GM12892 (cell line): Measurements from ENCODE around the gene PNCK. TPM values are rescaled to one million over a fixed set of nuclear protein-coding genes. Genes with fewer than 3 reads are reported as not detected.
"Not testable (repeated sequence)": the region's sequence is repeated elsewhere in the genome, so short reads cannot be mapped to it uniquely, and the experiment has no call there.

Experiments used
- DNase-seq: peaks from one replicate; pipeline ENCODE4 v3.0.0; 2011; ENCODE audit not compliant: insufficient read length
- FAIRE-seq: peaks from 2 replicates; lab custom pipeline; 2011; peaks lifted over from hg19 to GRCh38; lab: Jason Lieb, UNC
- POLR2A ChIP-seq: IDR thresholded peaks from 2 replicates; pipeline ENCODE4 v1.6.1; 2011; ENCODE audit warnings: low read depth, low read length, control low read depth
- POLR2AphosphoS5 ChIP-seq: IDR thresholded peaks from 2 replicates; pipeline ENCODE4 v1.6.1; 2011; ENCODE audit warnings: low read depth, low read length, control low read depth
- TAF1 ChIP-seq: IDR thresholded peaks from 2 replicates; pipeline ENCODE4 v1.6.1; 2011; ENCODE audit warnings: low read depth, mild to moderate bottlenecking, control low read depth, low read length, borderline replicate concordance
- polyA plus RNA-seq: library from polyadenylated mRNA; unstranded; fragments of >200 nt; gene quantifications from one replicate; pipeline ENCODE4 v1.2.1, GENCODE V29; 2012; ENCODE audit warnings: missing spikeins, inconsistent platforms; ENCODE audit not compliant: missing spikeins

PNCK gene
- polyA plus RNA-seq, result 2.3 TPM

DNA sequence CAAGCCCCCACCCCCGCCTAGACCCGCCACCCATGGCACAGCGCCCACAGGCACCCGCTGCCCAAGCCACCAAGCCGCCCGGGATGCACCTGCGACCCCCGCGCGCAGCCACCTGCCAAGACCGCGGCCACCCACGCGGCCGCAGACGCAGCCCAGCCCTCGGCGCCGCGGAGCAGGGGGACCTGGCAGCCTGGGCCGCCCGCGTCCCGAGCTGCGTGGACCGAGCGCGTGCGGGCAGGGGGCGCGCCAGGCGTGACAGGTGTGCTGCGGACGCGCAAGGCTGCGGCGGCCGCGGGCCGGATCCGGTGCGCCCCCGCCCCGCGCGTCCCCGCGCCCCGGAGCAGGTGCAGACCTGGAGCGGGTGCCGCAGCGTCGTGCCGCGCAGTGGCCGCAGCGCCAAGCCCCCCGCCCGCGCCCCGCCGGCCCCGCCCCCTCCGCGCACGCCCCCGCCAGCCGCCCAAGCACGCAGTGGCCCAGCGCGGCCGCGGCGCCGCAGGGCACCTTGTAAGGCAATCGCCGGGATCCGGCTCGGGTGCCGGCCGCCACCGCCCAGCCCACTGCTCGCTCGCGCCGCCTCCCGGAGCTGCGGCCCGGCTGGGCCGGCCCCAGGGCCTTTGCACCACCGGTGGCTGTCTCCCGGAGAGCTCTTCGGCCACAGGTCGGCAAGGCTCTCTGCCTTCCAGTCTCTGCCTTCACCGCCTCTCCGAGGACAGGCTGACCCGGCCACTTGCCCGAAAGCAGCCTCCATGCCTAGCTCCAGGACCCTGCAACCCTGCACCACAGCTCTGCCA is at the start of gene PNCK:
Gene PNCK, minus strand, starts transcription at position 386 of the 791 bp plus-strand sequence. CDS start 737 bp downstream, outside the sequence.
- DNase-seq, result no peak
- no peak for TF ChIP-seq TAF1
- TF ChIP-seq POLR2AphosphoS5, result no peak
- TF ChIP-seq POLR2A, result no peak
- no peak for FAIRE-seq

DNA sequence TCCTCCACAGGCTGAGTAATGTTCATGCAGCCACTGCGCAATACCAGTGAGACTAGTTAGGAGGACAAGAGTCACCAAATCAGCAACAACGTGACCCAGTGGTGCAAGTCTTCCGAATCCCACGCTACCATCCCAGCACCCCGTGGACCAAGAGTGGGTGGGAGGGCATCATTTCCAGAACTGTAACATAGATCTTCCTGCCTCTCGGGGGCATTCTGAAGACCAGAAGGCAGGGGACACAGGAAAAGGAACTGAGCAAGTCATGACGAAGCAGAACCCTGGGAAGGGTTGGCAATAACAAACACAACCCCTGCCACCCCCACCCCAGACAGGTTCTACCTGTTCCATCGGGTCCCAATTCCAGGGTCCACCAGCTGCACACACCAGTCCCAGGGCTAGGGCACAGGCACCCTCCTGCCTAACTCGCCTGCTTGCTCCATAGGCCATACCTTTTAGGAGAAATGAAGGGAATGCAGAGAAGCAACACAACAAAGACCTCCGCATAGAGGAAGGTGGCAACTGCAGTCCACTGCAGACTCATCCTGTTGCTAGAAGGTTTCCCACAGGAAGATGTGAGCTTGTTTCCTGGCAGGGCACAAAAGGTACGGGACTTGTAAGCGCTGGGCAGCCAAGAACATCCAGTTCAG is 49.2 kb upstream of the PNCK start:
- FAIRE-seq, result no peak
- no peak for DNase-seq
- TF ChIP-seq TAF1, result no peak
- no peak for TF ChIP-seq POLR2A
- TF ChIP-seq POLR2AphosphoS5, result no peak

DNA sequence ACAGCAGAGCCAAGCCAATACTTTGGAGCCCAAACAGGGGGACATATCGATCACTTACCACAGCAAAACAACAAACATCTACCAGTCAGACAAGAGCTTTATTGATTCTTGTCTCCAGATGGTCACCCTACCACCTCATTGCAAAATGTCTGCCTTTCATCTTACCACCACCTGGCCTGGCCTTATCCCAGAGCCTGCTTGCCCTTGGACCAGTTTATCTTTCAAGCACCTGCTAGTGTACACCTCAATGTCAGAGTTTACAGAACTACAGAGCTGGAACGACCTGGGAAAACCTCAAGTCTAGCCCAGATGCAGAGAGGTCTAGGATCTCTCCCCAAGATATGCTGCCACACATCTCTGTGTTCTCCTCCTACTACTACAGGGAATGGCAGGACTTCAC is 46.1 kb upstream of the PNCK start:
- FAIRE-seq (no peak), DNase-seq (no peak)
- no peak for TF ChIP-seq POLR2A
- no peak for TF ChIP-seq TAF1
- TF ChIP-seq POLR2AphosphoS5, result no peak

DNA sequence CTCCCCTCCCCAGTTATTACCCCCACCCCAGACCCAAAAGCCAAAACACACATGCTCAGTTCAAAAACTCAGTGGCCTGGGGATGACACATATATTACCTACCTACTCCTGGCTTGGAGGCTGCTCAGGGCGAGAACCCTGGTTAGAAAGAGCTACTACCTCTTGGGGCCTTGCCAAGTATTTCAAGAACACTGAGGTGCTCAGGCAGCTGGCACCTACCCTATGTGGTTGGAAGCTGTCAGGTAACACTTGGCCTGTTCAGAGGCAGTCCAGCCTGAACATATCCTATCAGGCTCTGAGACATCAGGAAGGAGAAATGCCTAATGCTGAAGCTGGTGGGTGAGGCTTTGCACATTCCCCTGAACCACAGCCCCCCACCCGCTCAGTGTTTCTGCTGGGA is 45.6 kb upstream of the PNCK start:
- no peak for DNase-seq
- FAIRE-seq, result no peak
- TF ChIP-seq POLR2AphosphoS5 (no peak), POLR2A (no peak), TAF1 (no peak)

DNA sequence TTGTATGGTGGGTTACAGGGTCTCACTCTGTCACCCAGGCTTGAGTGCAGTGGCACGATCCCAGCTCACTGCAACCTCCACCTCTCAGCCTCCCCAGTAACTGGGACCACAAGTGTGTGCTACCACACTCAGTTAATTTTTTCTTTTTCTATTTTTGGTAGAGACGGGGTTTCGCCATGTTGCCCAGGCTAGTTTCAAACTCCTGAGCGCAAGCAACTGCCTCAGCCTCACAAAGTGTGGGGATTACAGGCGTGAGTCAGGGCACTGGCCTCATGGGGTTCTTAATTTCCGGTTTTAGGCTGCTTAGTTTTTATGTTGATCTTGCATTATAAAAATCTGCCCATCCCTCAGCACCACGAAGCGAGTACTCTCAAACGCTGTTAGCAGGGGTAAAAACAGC is 43.8 kb upstream of the PNCK start:
- TF ChIP-seq POLR2AphosphoS5 (no peak), TAF1 (no peak), POLR2A (no peak)
- DNase-seq (no peak), FAIRE-seq (no peak)

DNA sequence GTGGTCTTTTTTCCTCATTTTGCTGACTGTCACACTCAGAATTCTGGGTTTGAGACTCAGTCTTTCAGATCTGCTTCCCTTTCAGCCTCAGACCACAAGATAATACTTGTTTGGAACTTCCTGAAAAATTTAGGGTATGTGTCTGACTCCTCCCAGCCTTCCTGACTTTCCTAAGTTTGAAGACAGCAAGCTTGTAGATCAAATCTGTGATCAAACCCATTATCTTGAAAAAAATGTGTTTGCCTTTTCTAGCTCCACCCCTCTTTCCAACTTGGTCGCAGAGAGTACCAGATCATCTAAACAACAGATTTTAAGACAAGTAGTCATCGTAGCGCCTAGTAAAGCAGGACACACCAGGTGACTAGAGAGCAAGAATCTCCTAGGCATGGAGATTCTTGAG is 40.6 kb upstream of the PNCK start:
- no peak for TF ChIP-seq TAF1
- TF ChIP-seq POLR2A, result no peak
- no peak for TF ChIP-seq POLR2AphosphoS5
- FAIRE-seq (no peak), DNase-seq (no peak)

DNA sequence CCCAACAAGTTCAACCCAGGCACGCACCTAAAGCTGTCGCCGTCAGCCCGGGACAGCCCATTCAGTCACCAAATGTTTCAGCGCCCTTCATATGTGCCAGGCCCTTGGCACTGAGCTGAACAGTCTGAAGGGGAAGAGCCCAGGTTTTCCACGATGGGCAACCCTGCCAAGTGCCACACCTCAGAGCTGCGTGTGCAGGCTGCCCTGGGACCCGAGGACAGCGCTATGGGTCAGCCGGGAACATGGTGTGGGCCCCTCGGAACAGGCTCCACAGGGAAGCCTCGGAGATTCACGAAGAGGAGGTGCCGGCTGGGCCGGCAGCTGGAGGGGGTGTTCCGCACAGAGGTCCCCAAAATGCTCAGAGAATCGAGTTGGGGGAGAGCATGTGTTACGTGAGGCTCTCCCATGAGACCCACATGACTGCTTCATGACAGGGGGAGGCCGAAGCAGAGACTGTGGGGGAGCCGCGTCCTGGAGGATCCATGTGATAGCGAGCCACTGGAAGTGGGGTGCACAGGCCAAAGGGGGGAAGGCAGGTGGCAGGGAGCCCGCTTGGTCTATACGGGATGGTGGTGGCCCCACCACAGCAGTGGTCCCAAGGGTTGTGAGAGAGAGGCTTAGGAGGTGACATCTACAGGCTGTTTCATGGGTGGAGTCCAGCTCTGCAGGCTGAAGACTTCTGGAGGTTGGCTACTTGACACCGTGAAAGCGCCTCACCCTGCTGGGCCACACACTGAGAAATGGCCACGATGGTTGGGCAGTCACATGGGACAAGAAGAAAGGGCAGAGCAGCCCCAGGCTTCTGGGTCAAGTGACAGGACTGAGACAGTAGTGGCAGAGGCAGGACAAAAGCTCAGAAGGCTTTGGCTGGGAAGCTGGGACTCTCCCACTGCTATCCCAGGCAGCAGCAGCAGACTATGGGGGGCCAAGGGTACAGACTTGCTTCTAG is 36.4 kb upstream of the PNCK start:
- FAIRE-seq, result no peak
- no peak for DNase-seq
- no peak for TF ChIP-seq POLR2A
- TF ChIP-seq TAF1, result no peak
- TF ChIP-seq POLR2AphosphoS5, result no peak

DNA sequence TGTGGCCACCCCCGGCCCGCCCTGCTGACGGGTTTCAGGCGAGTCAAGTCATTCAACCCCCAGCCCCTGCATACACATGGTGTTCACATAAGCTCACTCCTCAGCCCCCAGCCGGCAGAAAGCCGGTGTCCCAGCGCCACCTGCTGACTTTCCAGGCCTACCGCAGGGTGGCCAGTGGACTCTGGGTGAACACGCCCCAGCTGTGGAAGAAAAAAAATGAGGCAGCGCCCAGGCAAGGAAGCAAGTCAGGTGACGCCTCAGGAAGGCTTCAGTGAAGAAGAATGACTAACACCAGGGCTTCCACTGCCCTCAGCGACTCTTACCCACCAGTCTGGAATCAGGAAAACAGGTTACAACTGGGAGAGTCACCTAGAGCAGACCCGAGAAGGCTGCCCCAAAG is 34.8 kb upstream of the PNCK start:
- FAIRE-seq (peak; percentile 76), DNase-seq (no peak)
- TF ChIP-seq TAF1, result no peak
- TF ChIP-seq POLR2AphosphoS5, result no peak
- TF ChIP-seq POLR2A, result no peak

DNA sequence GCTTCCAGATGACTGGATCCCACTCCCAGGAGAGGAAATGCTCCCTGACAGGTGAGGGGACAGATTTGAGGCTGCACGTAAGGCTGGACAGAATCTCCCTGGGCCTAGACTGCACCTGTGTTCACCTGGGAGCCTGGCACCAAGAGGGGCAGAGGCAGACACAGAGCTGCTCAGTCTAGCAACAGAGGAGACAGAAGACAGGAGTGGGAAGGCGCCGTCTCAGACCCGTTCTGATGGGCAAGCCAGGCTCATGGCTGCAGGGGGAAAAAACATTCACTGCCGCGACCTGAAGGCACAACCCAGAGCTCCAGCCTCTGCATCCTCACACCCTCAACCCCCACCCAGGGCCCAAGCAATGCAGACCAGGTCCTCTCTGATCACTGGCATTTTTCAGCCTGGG is 33.8 kb upstream of the PNCK start:
- FAIRE-seq (no peak), DNase-seq (no peak)
- TF ChIP-seq POLR2A (no peak), POLR2AphosphoS5 (no peak), TAF1 (no peak)

DNA sequence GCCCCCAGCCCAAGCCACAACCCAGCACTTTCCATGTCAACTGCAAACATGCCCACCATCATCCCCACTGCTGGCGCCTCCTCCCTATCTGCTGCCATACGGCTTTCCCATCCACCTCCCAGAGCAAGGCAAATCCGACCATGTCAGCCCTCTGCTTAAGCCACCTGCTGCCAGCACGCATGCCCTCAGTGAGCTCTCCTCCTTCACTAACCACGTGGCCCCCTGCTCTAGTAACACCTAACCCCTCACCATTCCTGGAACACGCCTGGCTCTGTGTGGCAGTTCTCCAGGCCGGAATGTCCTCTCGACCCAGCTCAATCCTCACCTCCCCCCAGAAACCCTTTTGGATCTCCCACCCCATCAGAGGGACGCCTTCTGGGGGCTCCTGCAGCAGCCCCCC is 33.2 kb upstream of the PNCK start:
- no peak for FAIRE-seq
- no peak for TF ChIP-seq POLR2A
- TF ChIP-seq TAF1, result no peak
- TF ChIP-seq POLR2AphosphoS5, result no peak
- no peak for DNase-seq

DNA sequence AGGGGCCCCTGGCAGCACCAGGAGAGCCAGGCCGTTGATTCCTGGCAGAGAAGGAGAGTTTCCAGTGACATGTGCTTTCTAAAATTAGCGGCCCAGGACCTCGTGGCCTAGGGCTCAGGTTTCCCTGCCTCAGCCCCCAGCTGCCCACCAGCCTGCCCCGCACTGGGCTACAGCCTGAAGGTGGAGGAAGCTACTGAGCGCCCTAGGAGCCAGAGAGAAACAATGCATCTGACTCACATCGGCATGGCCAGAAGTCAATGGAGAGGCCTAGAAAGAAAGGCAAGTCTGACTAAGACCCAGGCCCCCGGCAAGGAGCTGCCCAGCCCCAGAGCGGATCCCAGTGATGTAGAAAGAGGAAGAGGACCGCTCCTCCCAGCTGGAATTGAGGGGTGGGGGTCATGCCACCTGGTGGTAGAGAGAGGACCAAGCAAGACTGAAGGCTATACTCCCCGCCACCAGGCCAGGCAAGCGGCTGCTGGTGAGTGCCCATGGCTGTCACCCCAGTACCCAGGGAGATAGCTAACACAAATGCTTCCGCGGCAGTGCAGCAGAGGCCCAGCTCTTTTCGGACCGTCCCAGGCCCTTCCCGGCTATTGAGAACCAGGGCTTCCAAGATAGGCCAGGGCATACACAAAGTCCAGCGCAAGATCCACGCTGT is 31.9 kb upstream of the PNCK start:
- DNase-seq, result not testable (repeated sequence)

DNA sequence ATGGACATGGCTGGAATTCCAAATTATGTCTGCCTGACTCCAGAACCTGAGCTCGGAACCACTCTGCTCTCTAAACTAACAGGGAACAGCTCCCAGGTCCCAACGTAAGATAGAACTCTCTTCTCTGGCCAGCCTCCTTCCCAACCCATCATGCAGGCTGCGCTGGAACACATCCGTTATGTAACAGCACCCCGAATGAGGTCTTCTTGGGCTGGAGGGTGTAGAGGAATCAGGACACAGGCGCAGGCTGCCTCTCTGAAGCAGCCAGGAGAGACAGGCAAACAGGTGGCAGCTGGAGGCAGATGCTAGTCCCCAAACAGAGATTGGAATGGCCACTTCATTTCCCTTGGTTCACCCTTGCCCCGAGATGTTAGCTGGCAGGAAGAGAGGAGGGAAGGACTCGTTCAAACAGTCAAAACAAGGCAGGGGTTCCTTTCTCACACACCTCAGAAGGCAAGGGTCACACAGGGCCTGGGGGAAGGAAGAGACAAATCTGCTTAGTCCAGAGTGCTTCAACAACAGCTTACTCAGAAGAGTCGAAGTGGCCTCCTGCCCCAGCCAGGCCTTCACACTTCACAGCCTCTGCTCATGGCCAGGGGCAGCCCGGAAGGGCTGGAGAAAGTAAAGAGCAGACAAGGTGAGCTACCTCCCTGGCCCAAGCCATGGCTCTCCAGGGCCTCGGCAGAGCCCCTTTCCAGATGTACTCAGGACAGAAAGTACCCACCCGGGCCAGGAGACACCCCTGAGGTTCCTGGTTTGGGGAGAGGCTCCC is 31.2 kb upstream of the PNCK start:
- DNase-seq, FAIRE-seq: not testable (repeated sequence)

More for the DNA sequence above, 31.9 kb upstream of the PNCK start:
- FAIRE-seq, result not testable (repeated sequence)
